NK-92 treated with Interleukin-12 subunit alpha and Interleukin-12 subunit beta, amount 100 ng/mL, for 24 hours (cell line): Measurements from ENCODE around the gene TMEM221.

ENCODE experiments used
- DNase-seq: peaks from one replicate; lab custom pipeline; 2025; lab: John Stamatoyannopoulos, UW

TMEM221 gene

GRCh38 chr19:17405250-17406045 lies 43.0 kb downstream of the TMEM221 start, which contains the start of gene BST2:
TSS of gene BST2 (minus strand) at chr19:17405630. CDS start at chr19:17405575, 55 bp downstream.
- DNase-seq, result peak; percentile 71

GRCh38 chr19:17404621-17405249 lies 43.7 kb downstream of the TMEM221 start:
- no peak for DNase-seq

- no peak for DNase-seq
Observed at GRCh38 chr19:17404015-17404414, 44.5 kb downstream of the TMEM221 start.

GRCh38 chr19:17402982-17403855 lies 45.2 kb downstream of the TMEM221 start:
- DNase-seq, result no peak

GRCh38 chr19:17401628-17402027 lies 46.8 kb downstream of the TMEM221 start:
- no peak for DNase-seq

GRCh38 chr19:17398902-17399527 lies 49.5 kb downstream of the TMEM221 start:
- DNase-seq, result no peak

- DNase-seq, result peak; percentile 20
Observed at GRCh38 chr19:17394891-17395415, 53.5 kb downstream of the TMEM221 start.

- DNase-seq, result no peak
Observed at GRCh38 chr19:17393914-17394313, 54.6 kb downstream of the TMEM221 start, which contains the start of gene CCDC194. TSS of gene CCDC194 (minus strand) at chr19:17394196. CDS start at chr19:17394158, 38 bp downstream.

- no peak for DNase-seq
Observed at GRCh38 chr19:17393002-17393401, 55.5 kb downstream of the TMEM221 start.

- DNase-seq, result no peak
Observed at GRCh38 chr19:17391371-17392151, 56.9 kb downstream of the TMEM221 start.

GRCh38 chr19:17390665-17391370 lies 57.6 kb downstream of the TMEM221 start:
- DNase-seq, result no peak

- DNase-seq, result no peak
Observed at GRCh38 chr19:17389957-17390664, 58.4 kb downstream of the TMEM221 start.

- no peak for DNase-seq
Observed at GRCh38 chr19:17389288-17389687, 59.2 kb downstream of the TMEM221 start.

GRCh38 chr19:17385878-17386611 lies 62.4 kb downstream of the TMEM221 start:
- DNase-seq, result peak; percentile 40
